ENCODE results near the gene NOTCH3.

NOTCH3 gene

DNA sequence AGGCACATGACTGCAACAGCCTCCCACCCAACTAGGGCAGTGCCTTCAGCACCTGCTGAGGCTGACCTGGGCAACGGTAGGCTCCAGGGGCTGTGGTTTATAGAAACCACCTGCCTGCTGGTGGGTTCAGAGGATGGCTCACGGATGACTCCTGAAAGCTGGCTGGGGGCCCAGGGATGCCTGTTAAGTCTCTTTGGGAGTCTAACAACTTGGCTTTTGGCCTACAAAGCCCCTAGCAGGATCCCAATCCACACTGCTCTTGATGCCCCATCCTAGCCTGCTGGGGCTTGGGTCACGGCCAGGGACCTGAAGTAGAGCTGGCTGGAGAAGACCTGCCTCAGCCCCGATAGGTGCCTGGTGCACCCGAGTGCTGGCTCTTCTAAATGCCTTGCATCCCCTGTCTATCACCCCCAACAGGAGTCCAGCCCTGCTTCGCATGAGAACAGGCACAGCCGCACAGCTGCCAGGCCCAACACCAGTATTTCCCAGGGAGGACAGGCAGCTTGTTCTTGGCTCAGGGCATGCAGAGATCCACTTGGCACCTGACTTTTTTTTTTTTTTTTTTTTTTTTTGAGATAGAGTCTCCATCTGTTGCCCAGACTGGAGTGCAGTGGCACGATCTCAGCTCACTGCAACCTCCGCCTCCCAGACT, 40.6 kb upstream of the NOTCH3 start:
- TF ChIP-seq, protein P1, sequence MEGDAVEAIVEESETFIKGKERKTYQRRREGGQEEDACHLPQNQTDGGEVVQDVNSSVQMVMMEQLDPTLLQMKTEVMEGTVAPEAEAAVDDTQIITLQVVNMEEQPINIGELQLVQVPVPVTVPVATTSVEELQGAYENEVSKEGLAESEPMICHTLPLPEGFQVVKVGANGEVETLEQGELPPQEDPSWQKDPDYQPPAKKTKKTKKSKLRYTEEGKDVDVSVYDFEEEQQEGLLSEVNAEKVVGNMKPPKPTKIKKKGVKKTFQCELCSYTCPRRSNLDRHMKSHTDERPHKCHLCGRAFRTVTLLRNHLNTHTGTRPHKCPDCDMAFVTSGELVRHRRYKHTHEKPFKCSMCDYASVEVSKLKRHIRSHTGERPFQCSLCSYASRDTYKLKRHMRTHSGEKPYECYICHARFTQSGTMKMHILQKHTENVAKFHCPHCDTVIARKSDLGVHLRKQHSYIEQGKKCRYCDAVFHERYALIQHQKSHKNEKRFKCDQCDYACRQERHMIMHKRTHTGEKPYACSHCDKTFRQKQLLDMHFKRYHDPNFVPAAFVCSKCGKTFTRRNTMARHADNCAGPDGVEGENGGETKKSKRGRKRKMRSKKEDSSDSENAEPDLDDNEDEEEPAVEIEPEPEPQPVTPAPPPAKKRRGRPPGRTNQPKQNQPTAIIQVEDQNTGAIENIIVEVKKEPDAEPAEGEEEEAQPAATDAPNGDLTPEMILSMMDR (IDR thresholded peaks at IDR 0.05; ENCODE audit: low read depth, low read length, missing control alignments) = no peak
- no peak overlapping the region for H3K4me3 ChIP-seq (replicated peaks; ENCODE audit: low read depth, low read length)
- DNase-seq (ENCODE audit: extremely low read depth, low read depth) = no peak

DNA sequence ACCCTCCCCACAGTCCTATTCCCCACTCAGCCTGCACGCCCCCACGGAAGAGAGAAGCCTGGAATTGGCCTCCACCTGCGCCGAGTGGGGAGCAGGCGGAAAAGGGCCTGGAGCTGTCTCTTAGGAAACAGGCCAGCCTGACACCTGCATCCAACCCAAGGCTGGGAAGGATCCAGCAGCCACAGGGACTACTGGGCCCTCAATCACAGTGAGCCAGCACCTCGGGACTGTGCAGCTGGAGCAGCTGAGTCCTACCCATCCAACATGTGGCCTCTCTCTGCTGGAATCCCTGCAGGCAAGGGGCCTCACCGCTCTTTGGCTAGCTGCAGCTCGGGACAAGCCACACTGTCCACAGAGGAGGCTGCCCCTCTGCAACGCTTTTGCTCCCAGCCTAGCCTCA, 39.7 kb upstream of the NOTCH3 start:
- TF ChIP-seq, protein P1 (IDR thresholded peaks at IDR 0.05; ENCODE audit: low read depth, low read length, missing control alignments) = no peak
- no peak for DNase-seq (ENCODE audit: extremely low read depth, low read depth)
- H3K4me3 ChIP-seq (replicated peaks; ENCODE audit: low read depth, low read length) = no peak overlapping the region

DNA sequence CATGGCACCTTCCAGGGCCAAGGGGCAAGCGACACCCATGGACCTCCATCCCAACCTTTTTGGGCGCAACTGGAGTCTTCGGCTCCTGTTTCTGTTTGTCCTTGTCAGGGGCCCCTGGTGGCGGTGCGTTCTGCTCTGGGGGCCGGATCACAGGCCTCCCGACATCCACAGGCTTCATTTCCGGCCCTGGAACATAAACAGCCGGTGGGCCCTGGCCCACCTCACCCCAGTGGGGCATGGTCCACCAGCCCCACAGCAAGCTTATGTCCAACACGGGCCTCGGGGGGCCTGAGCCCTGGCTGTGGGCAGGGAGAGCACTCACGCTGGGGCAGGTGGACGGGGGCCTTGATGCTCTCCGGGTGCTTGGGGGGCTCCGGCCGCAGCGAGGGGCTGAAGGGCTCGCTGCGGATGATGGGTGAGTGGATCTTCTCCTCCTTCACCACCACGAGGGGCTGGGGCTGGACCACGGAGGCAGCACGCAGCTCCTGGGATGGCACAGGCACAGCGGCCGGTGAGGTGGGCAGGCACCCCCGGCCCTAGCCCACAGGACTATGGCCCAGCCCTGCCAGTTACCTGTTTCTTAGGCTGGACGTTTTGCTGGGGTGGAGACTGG, 38.6 kb upstream of the NOTCH3 start:
- TF ChIP-seq, protein P1 (IDR thresholded peaks at IDR 0.05; ENCODE audit: low read depth, low read length, missing control alignments) = no peak
- H3K4me3 ChIP-seq (replicated peaks; ENCODE audit: low read depth, low read length) = no peak overlapping the region
- no peak for DNase-seq (ENCODE audit: extremely low read depth, low read depth)

DNA sequence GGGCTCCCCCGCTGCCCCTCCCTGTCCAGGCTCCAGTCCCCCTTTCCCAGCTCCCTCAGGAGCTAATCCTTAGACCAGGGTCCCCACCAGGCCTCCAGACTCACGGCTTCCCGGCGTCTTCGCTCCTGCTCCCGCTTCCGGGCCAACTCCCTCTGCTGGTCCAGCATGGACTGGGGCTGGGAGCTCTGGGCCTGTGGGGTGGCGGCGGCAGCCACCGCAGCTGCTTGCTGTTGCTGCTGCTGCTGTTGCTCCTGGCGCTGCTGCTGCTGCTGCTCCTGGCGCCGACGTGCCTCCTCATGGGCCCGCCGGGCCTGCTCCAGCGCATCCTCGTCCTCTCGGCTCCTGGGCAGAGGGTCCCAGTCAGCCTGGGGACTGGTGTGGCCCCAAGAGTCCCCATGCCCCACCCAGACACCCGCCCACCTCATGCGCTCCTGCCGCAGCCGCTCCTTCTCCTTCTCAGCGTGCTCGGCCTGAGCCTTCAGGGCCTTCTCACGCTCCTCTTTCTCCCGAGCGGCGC, 37.9 kb upstream of the NOTCH3 start:
- no peak overlapping the region for H3K4me3 ChIP-seq (replicated peaks; ENCODE audit: low read depth, low read length)
- no peak for DNase-seq (ENCODE audit: extremely low read depth, low read depth)
- TF ChIP-seq, protein P1 (IDR thresholded peaks at IDR 0.05; ENCODE audit: low read depth, low read length, missing control alignments) = no peak

DNA sequence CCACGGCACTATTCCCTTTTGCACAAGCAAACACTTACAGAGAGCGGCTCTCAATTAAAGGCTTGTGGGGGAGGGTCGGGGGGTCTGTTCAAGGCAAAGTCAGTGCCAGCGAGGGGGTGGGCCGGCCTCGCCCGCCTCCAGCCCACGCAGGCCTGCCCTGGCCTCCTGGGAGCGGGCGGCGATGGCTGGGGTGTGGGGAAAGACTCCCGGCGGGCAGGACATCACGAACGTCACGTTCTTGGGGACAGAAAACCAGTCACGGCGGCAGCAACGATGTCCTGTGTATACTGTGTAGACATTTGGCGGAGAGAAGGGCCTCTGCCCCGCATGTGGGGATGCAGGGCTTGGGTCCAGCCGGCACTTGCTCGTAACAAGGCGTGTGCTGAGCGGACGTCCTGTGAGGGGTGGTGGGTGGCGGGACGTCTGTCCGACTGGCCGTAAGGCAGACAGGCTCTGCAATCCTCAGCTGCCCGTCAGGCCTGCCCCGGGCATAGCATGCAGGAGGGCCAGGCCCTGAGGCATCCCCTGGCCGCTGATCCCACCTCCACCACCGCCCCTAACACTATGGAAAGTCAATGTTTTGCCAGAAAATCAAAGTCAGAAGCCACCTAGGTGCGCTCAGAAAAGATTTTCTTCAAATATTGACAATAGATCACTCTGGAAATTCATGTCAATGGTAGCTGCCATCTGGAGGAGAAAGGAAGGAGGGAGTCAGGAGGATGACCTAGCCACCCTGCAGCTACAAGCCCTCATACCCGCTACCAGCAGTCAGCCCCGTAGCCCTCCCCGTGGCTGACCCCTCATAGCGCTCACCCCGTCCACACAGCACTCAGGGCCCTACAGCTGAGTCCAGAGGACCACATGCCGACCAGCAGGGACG, 37.2 kb upstream of the NOTCH3 start:
- TF ChIP-seq, protein P1 (IDR thresholded peaks at IDR 0.05; ENCODE audit: low read depth, low read length, missing control alignments) = no peak
- no peak for DNase-seq (ENCODE audit: extremely low read depth, low read depth)
- H3K4me3 ChIP-seq (replicated peaks; ENCODE audit: low read depth, low read length) = no peak overlapping the region

DNA sequence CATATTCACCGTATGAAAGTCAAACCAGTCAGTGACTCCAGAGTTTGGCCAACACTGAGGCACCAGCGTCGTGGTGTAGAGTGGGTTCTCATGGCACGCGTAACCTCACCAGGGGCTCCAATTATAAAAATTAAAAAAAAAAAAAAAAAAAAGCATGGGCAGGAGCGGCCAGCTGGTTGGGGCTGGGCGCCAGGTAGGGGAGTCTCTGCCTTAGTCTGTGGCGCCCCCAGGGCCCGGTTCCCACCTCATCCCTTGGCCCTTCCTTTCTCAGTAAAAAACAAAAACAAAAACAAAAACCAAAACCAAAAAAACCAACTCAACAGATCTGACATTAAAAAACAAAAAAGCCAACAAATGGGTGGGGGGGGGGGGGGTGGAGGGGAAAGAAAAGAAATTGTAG, 36.1 kb upstream of the NOTCH3 start:
- H3K4me3 ChIP-seq (replicated peaks; ENCODE audit: low read depth, low read length) = no peak overlapping the region
- DNase-seq (ENCODE audit: extremely low read depth, low read depth) = no peak
- TF ChIP-seq, protein P1 (IDR thresholded peaks at IDR 0.05; ENCODE audit: low read depth, low read length, missing control alignments) = no peak

Measured in HFF-Myc (cell line).